Ishikawa (cell line): Measurements from ENCODE around the gene LIX1L.

Source experiments
- CREB1 ChIP-seq: IDR thresholded peaks from 2 replicates; pipeline ENCODE4 v1.6.1; 2012; ENCODE audit warnings: low read depth
- EGR1 ChIP-seq: IDR thresholded peaks from 2 replicates; pipeline ENCODE4 v1.6.1; 2012
- EP300 ChIP-seq: IDR thresholded peaks from 2 replicates; pipeline ENCODE4 v1.6.1; 2012; ENCODE audit warnings: borderline replicate concordance
- TF ChIP-seq, protein P1 (sequence below): IDR thresholded peaks from 2 replicates; pipeline ENCODE4 v1.6.1; 2012

DNA sequence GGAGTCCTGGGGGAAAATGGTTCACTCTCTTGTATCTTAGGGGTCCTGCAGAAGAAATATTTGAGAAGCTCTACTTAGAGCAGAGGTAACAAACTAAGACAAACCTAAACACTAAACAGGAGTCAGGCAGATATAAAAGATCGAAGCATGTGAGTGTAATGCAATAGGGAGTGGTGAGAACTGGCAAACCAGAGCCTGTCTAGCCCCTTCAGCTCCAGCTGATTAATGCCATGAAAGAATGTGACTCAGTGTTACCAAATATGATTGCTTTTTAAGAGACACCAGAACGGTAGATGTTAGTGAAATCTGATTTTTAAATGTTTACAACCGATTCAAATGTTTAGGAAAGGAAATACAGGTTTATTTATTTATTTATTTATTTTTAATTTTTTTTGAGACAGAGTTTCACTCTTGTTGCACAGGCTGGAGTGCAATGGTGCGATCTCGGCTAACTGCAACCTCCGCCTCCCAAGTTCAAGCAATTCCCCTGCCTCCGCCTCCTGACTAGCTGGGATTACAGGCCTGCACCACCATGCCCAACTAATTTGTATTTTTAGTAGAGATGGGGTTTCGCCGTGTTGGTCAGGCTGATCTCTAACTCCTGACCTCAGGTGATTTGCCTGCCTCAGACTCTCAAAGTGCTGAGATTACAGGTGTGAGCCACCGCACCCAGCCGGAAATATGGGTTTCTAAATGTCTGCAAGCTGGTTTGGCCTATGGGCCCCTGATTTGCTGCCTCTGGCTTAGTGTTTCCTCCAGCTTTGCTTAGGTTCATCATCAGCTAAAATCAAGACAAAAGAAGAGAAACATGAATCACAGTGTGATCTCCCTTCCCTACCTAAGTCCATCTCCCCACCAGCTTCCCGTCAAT lies 26.4 kb upstream of the LIX1L start:
- TF ChIP-seq, protein P1, sequence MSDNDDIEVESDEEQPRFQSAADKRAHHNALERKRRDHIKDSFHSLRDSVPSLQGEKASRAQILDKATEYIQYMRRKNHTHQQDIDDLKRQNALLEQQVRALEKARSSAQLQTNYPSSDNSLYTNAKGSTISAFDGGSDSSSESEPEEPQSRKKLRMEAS, result no peak
- TF ChIP-seq EP300 (no peak), EGR1 (no peak), CREB1 (no peak)
